OCI-LY1 (cell line): ENCODE results near the gene CYP11A1.

Experiments used
- CTCF ChIP-seq: fragments of 200-600 bp; sonication (generic), shearing (Covaris generic); IDR thresholded peaks from 2 replicates; pipeline ENCODE4 v1.5.1; 2017; ENCODE audit warnings: mild to moderate bottlenecking, antibody characterized with exemption, low read length, moderate library complexity, mixed read lengths
- EZH2 ChIP-seq: fragments of 200-600 bp; sonication (generic), shearing (Covaris generic); IDR thresholded peaks from 2 replicates; pipeline ENCODE4 v1.8.0; 2017; ENCODE audit warnings: borderline replicate concordance, mixed run types, mild to moderate bottlenecking, antibody characterized with exemption, low read length, moderate library complexity, mixed read lengths

- TF ChIP-seq CTCF = no peak
- TF ChIP-seq EZH2 = no peak
These were observed 18.1 kb downstream of the CYP11A1 start for GRCh38 chr15:74349241-74349778.
